Pancreas (tissue), 10 donors: Measurements from ENCODE around the gene RASAL3. TPM values are rescaled to one million over a fixed set of nuclear protein-coding genes. Genes with fewer than 3 reads are reported as not detected.

Source experiments
- ATAC-seq, 4 donors: fragments of 200-7000 bp; cut with Tn5 transposase; one replicate each; pipeline versions ENCODE4 v1.8.0 to v1.9.1; 2020; ENCODE audit warnings: mild to moderate bottlenecking in 4 of 4, moderate library complexity in 4 of 4
- DNase-seq, 6 donors: peaks; one replicate each; pipeline ENCODE4 v3.0.0-alpha.2; 2020
- FAIRE-seq: peaks from 2 replicates; lab custom pipeline; 2012; peaks lifted over from hg19 to GRCh38; lab: Jason Lieb, UNC
- H3K27ac ChIP-seq, 4 donors: fragments of 200-600 bp; sonication (generic); 1 replicate in 3 of 4; 2 replicates in 1 of 4; pipeline versions ENCODE4 v1.5.0 to v1.8.0; 2020
- H3K27me3 ChIP-seq, 4 donors: fragments of 200-600 bp; one replicate each; pipeline ENCODE4 v1.8.0; 2021
- H3K36me3 ChIP-seq, 3 donors: fragments of 200-600 bp; sonication (generic) in 1 of 3; one replicate each; pipeline versions ENCODE4 v1.5.0 to v1.8.0; 2020 to 2021
- H3K4me1 ChIP-seq, 3 donors: fragments of 200-600 bp; one replicate each; pipeline ENCODE4 v1.8.0; 2021
- H3K4me3 ChIP-seq, 4 donors: fragments of 200-600 bp; sonication (generic) in 2 of 4; one replicate each; pipeline versions ENCODE4 v1.5.0 to v1.8.0; 2020 to 2021
- H3K9me3 ChIP-seq, 4 donors: fragments of 200-600 bp; one replicate each; pipeline ENCODE4 v1.8.0; 2021
- WGBS, 2 donors: extraction: QIAGEN DNeasy Blood & Tissue Kit; methylation state at CpG; one replicate each; pipeline ENCODE4 v1.1.7; 2013; 5-methylcytosine and 5-hydroxymethylcytosine counted together
- intact Hi-C, 3 donors: fragments of 100-400 bp; cut with DNase I; formaldehyde crosslinking; loops; one replicate each; pipeline versions ENCODE4 v1.11.1 to v1.14.2; 2022
- microRNA-seq, 2 donors: library from miRNA; unstranded; fragments of <30 nt; microRNA quantifications; one replicate each; pipeline versions ENCODE4 to v1.1.0, GENCODE V29; 2019 to 2020
- polyA plus RNA-seq, 2 donors: library from polyadenylated mRNA; stranded (reverse); fragments of 200-250 nt; gene quantifications; one replicate each; pipeline ENCODE4 v1.2.3, GENCODE V29; 2013
- total RNA-seq, 6 donors: library from RNA; stranded (reverse); fragmentation: NEBNext Ultra II Directional in 4 of 6; extraction: Animal tissue kit (Norgen Biotek cat#: 25700) in 4 of 6; gene quantifications; one replicate each; pipeline versions ENCODE4 v1.2.1 to v1.2.4, GENCODE V29; 2021 to 2023
- TF ChIP-seq, protein P1 (sequence below), 4 donors: fragments of 200-600 bp; sonication (generic) in 3 of 4; IDR thresholded peaks; one replicate each; pipeline versions ENCODE4 v1.5.0 to v1.8.0; 2021; ENCODE audit warnings: antibody characterized with exemption in 4 of 4
- donor health status: healthy with polysubstance abuse.
- donor health status: DM: no; HTN: no; CAD: no; lungs with moderate emphysema.
- donor health status: DM: no; HTN: no; CAD: no.
- donor health status: control.
- donor health status: control.
- donor health status: Bipolar disorder and iron deficiency.
- donor health status: DM: yes; HTN: yes; CAD: no.
- donor health status: DM: no; HTN: no; CAD: no.
- donor health status: DM: no; HTN: no; CAD: no.
- donor health status: DM: yes; HTN: yes; CAD: no.

The RASAL3 gene
- total and polyA plus RNA-seq, 8 donors: 0.83 to 7.5 (median 1.7) TPM

DNA sequence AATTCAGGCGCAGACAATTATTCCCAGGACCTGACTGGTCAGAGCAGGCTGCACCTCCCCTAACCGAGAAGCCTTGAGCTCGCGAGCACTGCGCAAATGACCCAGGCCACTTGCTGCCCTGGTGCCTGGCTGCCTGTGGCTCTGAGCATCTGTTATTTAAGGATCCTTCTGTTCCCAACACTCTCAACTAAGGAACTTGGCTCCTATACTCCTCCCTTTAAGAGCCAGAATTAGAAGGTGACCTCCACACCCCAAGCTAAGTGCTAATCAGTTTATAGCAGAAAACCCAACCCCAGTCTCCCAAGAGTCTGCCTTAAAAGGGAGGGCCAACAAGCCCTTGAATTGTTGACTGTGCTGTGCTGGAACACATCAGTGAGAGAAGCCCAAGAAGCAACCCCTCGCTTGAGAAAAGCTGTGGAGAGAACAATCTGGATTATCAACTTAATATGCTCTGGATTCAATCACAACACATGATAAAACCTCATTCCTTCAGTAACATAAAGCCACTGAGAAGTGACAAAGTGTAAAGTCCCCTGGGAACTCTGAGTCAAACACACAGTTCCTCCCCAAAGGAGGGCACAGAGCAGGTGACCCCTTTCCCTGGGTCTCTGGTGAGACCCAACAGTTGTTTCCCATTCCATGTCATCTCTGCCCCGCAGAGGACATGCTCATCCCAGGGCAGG, 60.1 kb downstream of the RASAL3 start:
- no peak overlapping the region for H3K4me3 ChIP-seq
- ATAC-seq (no peak), FAIRE-seq (no peak), DNase-seq (no peak)
- H3K27ac ChIP-seq: no peak overlapping the region
- peaks cover 16 to 20% (median 16%) of the 10 kb centered on the region in 3 donors for H3K4me1 ChIP-seq
- TF ChIP-seq, protein P1, sequence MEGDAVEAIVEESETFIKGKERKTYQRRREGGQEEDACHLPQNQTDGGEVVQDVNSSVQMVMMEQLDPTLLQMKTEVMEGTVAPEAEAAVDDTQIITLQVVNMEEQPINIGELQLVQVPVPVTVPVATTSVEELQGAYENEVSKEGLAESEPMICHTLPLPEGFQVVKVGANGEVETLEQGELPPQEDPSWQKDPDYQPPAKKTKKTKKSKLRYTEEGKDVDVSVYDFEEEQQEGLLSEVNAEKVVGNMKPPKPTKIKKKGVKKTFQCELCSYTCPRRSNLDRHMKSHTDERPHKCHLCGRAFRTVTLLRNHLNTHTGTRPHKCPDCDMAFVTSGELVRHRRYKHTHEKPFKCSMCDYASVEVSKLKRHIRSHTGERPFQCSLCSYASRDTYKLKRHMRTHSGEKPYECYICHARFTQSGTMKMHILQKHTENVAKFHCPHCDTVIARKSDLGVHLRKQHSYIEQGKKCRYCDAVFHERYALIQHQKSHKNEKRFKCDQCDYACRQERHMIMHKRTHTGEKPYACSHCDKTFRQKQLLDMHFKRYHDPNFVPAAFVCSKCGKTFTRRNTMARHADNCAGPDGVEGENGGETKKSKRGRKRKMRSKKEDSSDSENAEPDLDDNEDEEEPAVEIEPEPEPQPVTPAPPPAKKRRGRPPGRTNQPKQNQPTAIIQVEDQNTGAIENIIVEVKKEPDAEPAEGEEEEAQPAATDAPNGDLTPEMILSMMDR (IDR thresholded peaks at IDR 0.05): no peak
- intact Hi-C loops: no loop called here
- peaks cover 0 to 21% (median 14%) of the 10 kb centered on the region in 3 donors for H3K36me3 ChIP-seq
- no peaks in the 10 kb centered on the region for H3K9me3 ChIP-seq
- WGBS, 2 donors: 74 to 82% methylated on average over 7 of the region's 7 CpGs
- H3K27me3 ChIP-seq: no peaks in the 10 kb centered on the region

DNA sequence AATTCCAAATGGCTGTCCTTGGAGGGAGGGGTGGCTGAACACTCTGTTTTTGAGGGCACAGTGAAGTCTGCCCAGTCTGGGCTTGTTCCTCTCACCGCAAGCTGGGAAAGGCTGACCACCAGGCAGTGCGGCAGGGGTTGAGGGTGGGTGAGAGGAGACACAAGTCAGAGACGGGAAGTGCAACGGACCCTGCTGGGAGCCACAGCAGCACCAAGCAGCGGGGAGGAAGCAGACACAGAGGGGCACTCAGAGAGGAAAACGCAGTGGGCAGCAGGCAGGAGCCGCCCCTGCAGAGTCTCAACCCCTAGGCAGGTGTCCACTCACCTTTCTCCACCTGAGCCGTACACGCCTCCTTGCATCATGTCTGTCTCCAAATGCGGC, 61.2 kb downstream of the RASAL3 start:
- FAIRE-seq: no peak
- H3K36me3 ChIP-seq: peaks cover 0 to 32% (median 23%) of the 10 kb centered on the region in 3 donors
- H3K4me3 ChIP-seq: no peak overlapping the region
- no peak overlapping the region for H3K27ac ChIP-seq
- peaks cover 16 to 19% (median 16%) of the 10 kb centered on the region in 3 donors for H3K4me1 ChIP-seq
- TF ChIP-seq, protein P1 (IDR thresholded peaks at IDR 0.05): no peak
- no peaks in the 10 kb centered on the region for H3K9me3 ChIP-seq
- no peak for ATAC-seq
- H3K27me3 ChIP-seq: no peaks in the 10 kb centered on the region
- DNase-seq: no peak
- 86 to 91% methylated on average over 10 of the region's 10 CpGs for WGBS, 2 donors
- intact Hi-C loops: no loop called here

DNA sequence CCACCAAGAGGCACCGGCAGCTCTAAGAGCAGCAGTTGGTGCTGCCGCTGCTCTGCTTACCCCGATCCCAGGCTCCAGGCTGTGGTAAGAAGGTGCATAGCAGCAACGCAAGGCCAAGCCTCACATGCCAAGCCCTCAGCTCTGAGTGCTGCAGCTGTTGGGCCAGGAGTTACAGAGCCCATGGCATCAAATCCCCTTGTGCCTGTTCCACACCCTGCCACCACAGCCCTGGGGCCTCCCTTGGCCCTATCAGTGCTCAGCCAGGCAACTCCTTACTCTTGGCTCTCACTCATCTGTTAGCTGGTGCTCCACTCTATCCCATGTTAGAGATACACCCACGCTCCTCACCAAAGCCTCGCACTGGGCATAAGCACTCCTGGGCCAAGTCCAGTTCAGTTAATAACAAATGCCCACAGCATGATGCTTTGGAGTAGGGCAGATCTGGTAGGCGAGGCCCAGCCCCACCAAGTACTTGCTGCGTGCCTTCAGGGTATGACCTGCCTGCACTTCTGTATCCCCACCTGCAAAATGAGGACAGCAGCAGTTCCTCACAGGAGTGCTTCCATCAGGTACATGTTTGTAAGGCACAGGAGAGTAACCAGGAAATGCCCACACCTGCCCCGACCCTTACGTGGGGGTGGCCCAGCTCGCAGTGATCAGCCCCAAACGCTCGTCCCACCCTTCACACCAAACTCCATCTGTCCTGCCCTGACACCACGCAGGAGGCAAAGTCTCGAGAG, 61.8 kb downstream of the RASAL3 start:
- 81 to 82% methylated on average over 15 of the region's 15 CpGs for WGBS, 2 donors
- no peak for DNase-seq
- intact Hi-C loops: no loop called here

More for the DNA sequence above, 61.8 kb downstream of the RASAL3 start:
- peaks cover 2 to 37% (median 29%) of the 10 kb centered on the region in 3 donors for H3K36me3 ChIP-seq
- ATAC-seq: no peak
- no peak overlapping the region for H3K27ac ChIP-seq
- no peak for FAIRE-seq
- no peaks in the 10 kb centered on the region for H3K9me3 ChIP-seq
- no peak overlapping the region for H3K4me3 ChIP-seq
- no peaks in the 10 kb centered on the region for H3K27me3 ChIP-seq
- peaks cover 10 to 16% (median 14%) of the 10 kb centered on the region in 3 donors for H3K4me1 ChIP-seq
- TF ChIP-seq, protein P1 (IDR thresholded peaks at IDR 0.05): no peak

Small RNA genes within 50 kb of the gene (microRNA-seq; reads per million reads assigned to microRNA genes)
- gene MIR1470: 0 reads per million in 2 donors

Other genes with a start within 250 kb of the RASAL3 start
- gene EPHX3, start 232.1 kb downstream of the RASAL3 start, total RNA-seq: under 1 TPM in 4 of 6 donors, not detected in 2; 0.09 to 0.59 (median 0.17) TPM
- under 1 TPM in 1 of 2 donors, not detected in 1; 0.16 TPM for gene EPHX3, start 232.1 kb downstream of the RASAL3 start, polyA plus RNA-seq
- gene BRD4, start 132.0 kb downstream of the RASAL3 start, total RNA-seq: 10 to 100 TPM; 36.2 to 53.3 (median 39.9) TPM
- gene BRD4, start 132.0 kb downstream of the RASAL3 start, polyA plus RNA-seq: 10 to 100 TPM; 16.9 to 41.2 TPM
- 10 to 100 TPM; 14.7 to 23.1 (median 16.5) TPM for gene AKAP8, start 84.8 kb downstream of the RASAL3 start, total RNA-seq
- gene AKAP8, start 84.8 kb downstream of the RASAL3 start, polyA plus RNA-seq: 10 to 100 TPM; 23.5 to 25.9 TPM
- gene AKAP8L, start 45.6 kb downstream of the RASAL3 start, total RNA-seq: 10 to 100 TPM; 32.7 to 74.8 (median 47.7) TPM
- gene AKAP8L, start 45.6 kb downstream of the RASAL3 start, polyA plus RNA-seq: 100 to 1,000 TPM; 167 to 239 TPM
- 10 to 100 TPM; 11.0 to 20.7 (median 15.7) TPM for gene WIZ, start 14.6 kb downstream of the RASAL3 start, total RNA-seq
- gene WIZ, start 14.6 kb downstream of the RASAL3 start, polyA plus RNA-seq: 10 to 100 TPM; 15.5 to 23.2 TPM
- under 1 TPM in 1 of 6 donors, not detected in 5; 0.16 TPM for gene PGLYRP2, start 15.0 kb upstream of the RASAL3 start, total RNA-seq
- gene PGLYRP2, start 15.0 kb upstream of the RASAL3 start, polyA plus RNA-seq: not detected
- under 1 TPM in 1 of 6 donors, not detected in 5; 0.06 TPM for gene CYP4F22, start 44.0 kb upstream of the RASAL3 start, total RNA-seq
- not detected for gene CYP4F22, start 44.0 kb upstream of the RASAL3 start, polyA plus RNA-seq
- gene CYP4F8, start 150.7 kb upstream of the RASAL3 start, total RNA-seq: not detected
- gene CYP4F8, start 150.7 kb upstream of the RASAL3 start, polyA plus RNA-seq: not detected
- gene CYP4F3, start 176.4 kb upstream of the RASAL3 start, total RNA-seq: 1 to 10 TPM in 1 of 6 donors, under 1 TPM in 5; 0.25 to 1.1 (median 0.47) TPM
- 1 to 10 TPM in 1 of 2 donors, under 1 TPM in 1; 0.23 to 1.8 TPM for gene CYP4F3, start 176.4 kb upstream of the RASAL3 start, polyA plus RNA-seq
- gene CYP4F12, start 208.5 kb upstream of the RASAL3 start, total RNA-seq: 1 to 10 TPM in 1 of 6 donors, under 1 TPM in 5; 0.28 to 2.0 (median 0.63) TPM
- 1 to 10 TPM; 3.4 to 6.1 TPM for gene CYP4F12, start 208.5 kb upstream of the RASAL3 start, polyA plus RNA-seq